ENCODE data around the gene TOGARAM2.

GRCh38 chr2:29004755-29005154 lies 23.7 kb downstream of the TOGARAM2 start:
- TF ChIP-seq EZH2 (IDR thresholded peaks at IDR 0.05) = no peak
- no peak for TF ChIP-seq POLR2AphosphoS5 (IDR thresholded peaks at IDR 0.05; ENCODE audit: borderline replicate concordance, low read depth, low read length)
- no peak for TF ChIP-seq FOXP2 (optimal IDR thresholded peaks at IDR 0.05; ENCODE audit: control extremely low read depth, extremely low read length, insufficient read depth)

Measured in SK-N-MC (cell line).